ENCODE data around the gene SFPQ. TPM values are rescaled to one million over a fixed set of nuclear protein-coding genes. Genes with fewer than 3 reads are reported as not detected.
A peak's percentile ranks its signal among the peaks of the same experiment; 100 is the strongest.

Gene SFPQ
- total and polyA plus RNA-seq, 2 of the 8 experiments (the other 6 are each of a cell fraction or from before 2014, with no cell fraction given), result 118 to 469 TPM

GRCh38 chr1:35181790-35182455, 11.0 kb downstream of the SFPQ start:
- FAIRE-seq, result no peak
- Histone ChIP-seq H3K23me2 (ENCODE audit: low read depth, low read length) (no peaks in the 10 kb centered on the region), H3K27me3 (replicated peaks in 1 of 4; ENCODE audit: control insufficient read depth in 3 of 4, extremely low read depth in 1 of 4, insufficient read depth in 3 of 4, low read length in 3 of 4) (no peaks in the 10 kb centered on the region), H2BK15ac (ENCODE audit: low read length) (no peak overlapping the region), H3K4ac (replicated peaks; ENCODE audit: insufficient read length, low read depth, low read length) (no peak overlapping the region), H4K5ac (ENCODE audit: insufficient read length, low read depth, low read length) (no peak overlapping the region), H4K91ac (replicated peaks; ENCODE audit: insufficient read length, low read length) (no peak overlapping the region), H3K36me3 (ENCODE audit: control insufficient read depth in 2 of 4, insufficient read depth in 4 of 4, low read length in 3 of 4) (peaks cover 42 to 99% (median 87%) of the 10 kb centered on the region in 4 experiments), H3K9ac (replicated peaks in 1 of 4; ENCODE audit: extremely low read depth in 1 of 4, low read depth in 3 of 4, low read length in 3 of 4) (no peak overlapping the region), H2AK5ac (ENCODE audit: low read depth, low read length) (no peak overlapping the region), H3K27ac (ENCODE audit: low read depth, low read length) (no peak overlapping the region), H2BK5ac (ENCODE audit: low read depth, low read length) (no peak overlapping the region), H3K56ac (replicated peaks; ENCODE audit: insufficient read length, low read depth, low read length) (no peak overlapping the region), H2BK12ac (ENCODE audit: low read depth, low read length) (no peak overlapping the region), H3K18ac (ENCODE audit: extremely low read depth, low read length) (no peak overlapping the region), H3K23ac (ENCODE audit: insufficient read length) (no peak overlapping the region), H2AFZ (ENCODE audit: low read length) (no peak overlapping the region), H3K79me2 (ENCODE audit: control insufficient read depth in 1 of 2, insufficient read depth in 2 of 2, low read length in 2 of 2) (peaks cover 0 to 79% of the 10 kb centered on the region in 2 experiments; a peak in 3 of 4 replicates), H3K9me3 (ENCODE audit: insufficient read depth in 2 of 2, low read depth in 1 of 2, low read length in 1 of 2) (no peaks in the 10 kb centered on the region), H4K20me1 (replicated peaks in 1 of 2; ENCODE audit: control insufficient read depth in 1 of 2, insufficient read depth in 2 of 2, low read length in 2 of 2) (peaks cover 33 to 54% of the 10 kb centered on the region in 2 experiments), H2BK20ac (ENCODE audit: low read length) (no peak overlapping the region), H3K14ac (ENCODE audit: insufficient read length) (no peak overlapping the region), H3K4me1 (replicated peaks in 1 of 4; ENCODE audit: control insufficient read depth in 3 of 4, insufficient read depth in 4 of 4, low read length in 3 of 4) (peaks cover 0 to 5% (median 0%) of the 10 kb centered on the region in 4 experiments; a peak in 2 of 7 replicates), H2BK120ac (replicated peaks; ENCODE audit: low read depth, low read length) (no peak overlapping the region), H3K4me2 (ENCODE audit: insufficient read depth in 1 of 2, low read depth in 2 of 2, low read length in 2 of 2) (no peak overlapping the region), H3K4me3 (ENCODE audit: extremely low read depth in 1 of 4, insufficient read depth in 2 of 4, low read depth in 3 of 4, low read length in 4 of 4) (no peak overlapping the region), H3K79me1 (ENCODE audit: low read depth, low read length) (peaks cover 2% of the 10 kb centered on the region), H4K8ac (ENCODE audit: extremely low read depth, insufficient read depth, low read length) (no peak overlapping the region)
- WGBS, 2 experiments (ENCODE audit: extremely low coverage in 1 of 2, insufficient coverage in 1 of 2, insufficient read length in 1 of 2, insufficient replicate concordance in 2 of 2, low coverage in 1 of 2, low lambda C conversion rate in 2 of 2, missing lambda C conversion rate in 1 of 2), result 90% methylated on average over 4 of the region's 4 CpGs; no CpG with 5 or more reads in 1 of the 2 experiments
- CTCF ChIA-PET (ENCODE audit: partially characterized antibody), result interaction anchor here (1.1 kb wide), 1 partner anchor 186 kb away, joined by 3 read pairs; no protein-coding TSS in a partner anchor
- POLR2A ChIA-PET (ENCODE audit: partially characterized antibody), result interaction anchor here (0.5 to 9.7 kb wide), 5 partner anchors 8 to 310 kb away, joined by 3 to 97 read pairs (median 6); no protein-coding TSS in a partner anchor
- no peak for DNase-seq (ENCODE audit: low read depth in 1 of 2, low spot score in 2 of 2)
- TF ChIP-seq JUND (IDR thresholded peaks at IDR 0.05; ENCODE audit: low read length), result no peak
- TF ChIP-seq POLR2A (IDR thresholded peaks at IDR 0.05; ENCODE audit: control extremely low read depth in 1 of 2, low read depth in 2 of 2, low read length in 2 of 2), result peak in 1 of 2 experiments; percentile 56; a peak in 2 of 3 replicates
